Activated CD8-positive, alpha-beta memory T cell treated with anti-CD3 and anti-CD28 coated beads for 36 hours (primary cell): ENCODE results near the gene TBCD. TPM values are rescaled to one million over a fixed set of nuclear protein-coding genes. Genes with fewer than 3 reads are reported as not detected.

Source experiments
- CTCF ChIA-PET: fragments of 350-600 bp; sonication (Branson Sonifier 250); formaldehyde crosslinking; loops from one replicate; lab custom pipeline; 2021; ENCODE audit warnings: antibody characterized with exemption; lab: Charles Lee
- POLR2A ChIA-PET: fragments of 350-600 bp; sonication (Branson Sonifier 250); formaldehyde crosslinking; loops from one replicate; lab custom pipeline; 2021; ENCODE audit warnings: antibody characterized with exemption; lab: Charles Lee
- total RNA-seq, 2 experiments: library from RNA; stranded (reverse); gene quantifications; one replicate each; pipeline ENCODE4 v1.2.3, GENCODE V29; 2021

TBCD gene
- total RNA-seq, 2 experiments from 2014 or later = 82.7 to 84.2 TPM

DNA sequence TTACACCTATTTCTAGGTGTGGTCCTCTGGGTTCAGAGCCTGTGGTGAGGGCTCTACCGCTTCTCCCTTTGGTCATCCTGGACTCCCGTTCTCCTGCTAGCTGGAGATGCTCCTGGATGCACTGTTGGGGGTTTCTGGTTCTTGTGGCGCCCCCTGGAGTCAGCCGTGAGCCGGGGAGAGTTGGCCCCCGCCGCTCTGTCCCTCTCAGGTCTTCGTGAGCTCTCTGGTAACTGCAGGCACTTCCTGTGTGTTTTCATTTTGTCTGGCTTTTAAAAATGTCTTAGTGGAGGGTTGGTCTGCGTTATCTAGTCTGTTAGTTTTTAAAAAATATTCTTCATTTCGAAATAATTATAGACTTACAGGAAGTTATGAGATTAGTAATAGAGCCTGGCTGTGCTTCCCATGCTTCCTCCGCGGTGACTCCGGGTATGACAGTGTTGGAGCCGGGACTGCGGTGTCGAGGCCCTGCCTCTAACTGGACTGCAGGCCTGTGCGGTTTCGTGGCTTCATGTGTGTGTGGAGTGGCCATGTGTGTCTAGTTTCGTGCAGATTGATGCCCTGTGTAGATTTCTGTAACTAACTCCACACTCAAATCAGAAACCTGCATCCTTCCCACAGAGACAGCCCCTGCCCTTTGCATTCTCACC, 166.0 kb downstream of the TBCD start:
- ChIA-PET POLR2A (no interaction called here), CTCF (interaction anchor here (0.7 to 1.7 kb wide), 7 partner anchors 41 to 285 kb away, joined by 3 to 10 read pairs (median 3); no protein-coding TSS in a partner anchor)

DNA sequence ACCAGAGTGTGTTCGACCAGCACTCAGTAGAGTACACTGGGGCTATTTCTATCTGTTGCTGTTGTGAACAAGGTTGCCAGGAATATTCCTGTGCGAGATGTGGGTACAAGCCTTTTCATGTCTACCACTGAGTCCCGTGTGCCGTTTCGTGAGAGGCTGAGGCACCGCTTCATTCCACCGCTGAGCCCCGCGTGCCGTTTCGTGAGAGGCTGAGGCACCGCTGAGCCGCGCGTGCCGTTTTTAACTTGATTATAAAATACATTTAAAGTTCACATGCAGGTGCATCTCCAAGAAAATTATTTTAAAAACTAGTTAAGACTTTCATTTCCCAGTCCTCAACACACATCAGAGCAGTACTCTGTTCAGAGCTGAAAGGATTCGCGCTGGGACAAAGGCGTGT, 166.6 kb downstream of the TBCD start:
- ChIA-PET POLR2A (no interaction called here), CTCF (interaction anchor here (1.6 to 1.7 kb wide), 2 partner anchors 42 to 55 kb away, joined by 3 to 6 read pairs; no protein-coding TSS in a partner anchor)

DNA sequence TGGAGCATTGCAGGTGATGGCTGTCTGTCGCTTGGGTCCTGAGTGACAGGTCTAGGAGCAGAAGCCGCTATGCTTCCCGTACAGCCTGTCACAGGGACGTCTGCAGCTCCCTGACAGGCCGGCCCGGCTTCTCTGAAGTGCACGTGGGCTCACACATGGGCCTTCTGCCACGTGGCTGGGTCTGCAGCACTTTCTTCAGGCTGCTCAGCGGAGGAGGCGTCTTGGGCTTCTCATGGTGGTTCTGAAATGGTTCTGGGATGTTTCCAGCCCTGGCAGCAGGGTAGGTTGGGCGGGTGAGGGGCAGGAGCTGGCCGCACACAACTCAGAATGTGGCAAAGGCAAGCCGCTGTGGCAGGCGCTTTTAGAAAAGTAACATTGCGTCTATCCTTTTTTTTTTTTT, 168.3 kb downstream of the TBCD start:
- CTCF ChIA-PET = interaction anchor here (0.6 kb wide), 1 partner anchor 166 kb away, joined by 3 read pairs; no protein-coding TSS in a partner anchor
- POLR2A ChIA-PET = no interaction called here

DNA sequence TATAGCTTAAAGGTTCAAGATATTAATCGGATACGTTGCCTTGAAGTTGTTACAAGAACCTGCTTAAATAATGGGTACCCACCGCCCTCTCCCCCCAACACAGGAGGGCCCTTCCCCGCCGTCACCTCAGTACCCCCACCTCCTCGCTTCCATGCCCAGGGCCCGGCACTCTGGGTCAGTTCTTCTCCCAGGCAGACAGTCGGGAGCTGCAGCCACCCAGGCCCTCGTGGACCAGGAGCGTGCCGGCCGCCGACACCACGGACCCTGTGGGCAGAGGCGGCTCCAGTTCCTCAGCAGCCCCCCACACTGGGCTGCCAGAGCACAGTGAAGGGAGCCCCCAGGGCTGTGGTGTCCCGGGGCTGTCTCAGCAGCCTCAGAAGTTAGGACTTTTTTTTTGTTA, 168.8 kb downstream of the TBCD start:
- CTCF ChIA-PET = no interaction called here

DNA sequence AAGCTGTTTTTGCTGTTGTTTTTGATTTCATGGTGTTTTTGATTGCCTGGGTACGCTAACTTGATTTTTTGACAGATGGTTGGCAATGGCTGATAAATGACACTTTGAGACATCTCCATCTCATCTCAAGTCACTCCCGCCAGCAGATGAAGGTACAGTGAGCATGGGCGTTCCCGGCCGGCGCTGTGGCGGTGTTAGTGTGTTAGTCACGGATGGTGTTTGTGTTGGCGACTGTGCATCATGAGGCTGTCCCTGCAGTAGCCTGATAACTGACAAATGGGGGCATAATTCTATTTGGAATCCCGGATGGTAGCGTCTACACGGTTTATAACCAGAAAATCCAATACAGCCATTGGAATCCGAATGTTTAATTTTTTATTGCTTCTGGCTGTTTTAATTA, 169.6 kb downstream of the TBCD start:
- ChIA-PET POLR2A (no interaction called here), CTCF (no interaction called here)

More for the DNA sequence above, 168.8 kb downstream of the TBCD start:
- POLR2A ChIA-PET = no interaction called here

DNA sequence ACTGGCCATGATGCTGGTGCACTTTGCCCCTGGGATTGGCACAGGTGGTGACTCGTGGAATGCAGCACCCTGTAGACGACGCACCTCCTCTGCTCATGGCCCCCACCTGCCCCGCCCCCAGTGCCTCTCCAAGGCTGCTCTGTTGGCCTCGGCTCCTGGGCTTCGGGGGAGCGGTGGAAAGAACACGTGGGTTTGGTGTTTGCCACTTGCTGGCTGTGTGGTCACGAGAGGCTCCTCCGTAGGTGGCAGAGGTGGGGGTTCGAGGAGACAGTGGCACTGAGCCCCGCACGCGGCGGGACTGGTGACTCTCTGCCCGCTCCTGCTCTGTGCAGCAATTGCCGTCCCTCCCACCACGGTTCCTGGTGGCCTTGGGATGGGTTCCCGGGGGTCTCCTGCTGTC, 170.8 kb downstream of the TBCD start:
- ChIA-PET CTCF (no interaction called here), POLR2A (no interaction called here)

DNA sequence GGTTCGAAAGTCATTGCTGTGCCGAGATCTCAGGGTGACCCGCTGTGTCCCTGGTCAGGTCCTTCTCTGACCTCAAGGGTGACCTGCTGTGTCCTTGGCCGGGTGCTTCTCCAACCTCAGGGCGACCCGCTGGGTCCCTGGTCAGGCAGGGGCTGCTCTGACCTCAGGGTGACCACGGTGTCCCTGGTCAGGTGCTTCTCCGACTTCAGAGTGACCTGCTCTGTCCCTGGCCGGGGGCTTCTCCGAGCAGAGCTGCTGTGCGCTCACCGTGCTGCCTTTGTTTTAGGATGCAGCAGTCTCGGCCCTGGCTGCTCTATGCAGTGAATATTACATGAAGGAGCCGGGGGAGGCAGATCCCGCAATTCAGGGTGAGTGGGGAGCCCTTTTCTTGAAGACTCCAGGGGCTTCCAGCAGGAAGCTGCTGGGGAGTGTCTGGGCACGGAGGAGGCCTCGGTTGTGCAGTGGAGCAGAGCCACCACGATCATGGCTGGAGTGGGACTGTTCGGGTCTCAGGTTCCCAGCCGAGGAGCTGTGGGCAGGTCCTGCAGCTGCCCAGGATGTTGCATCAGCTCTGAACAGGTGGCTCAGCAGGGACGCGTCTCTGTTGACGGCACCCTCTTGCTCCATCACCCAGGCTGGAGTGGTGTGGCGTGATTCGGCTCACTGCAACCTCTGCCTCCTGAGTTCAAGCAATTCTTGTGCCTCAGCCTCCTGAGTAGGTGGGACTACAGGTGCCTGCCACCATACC, 171.7 kb downstream of the TBCD start:
- POLR2A ChIA-PET = no interaction called here
- CTCF ChIA-PET = no interaction called here

DNA sequence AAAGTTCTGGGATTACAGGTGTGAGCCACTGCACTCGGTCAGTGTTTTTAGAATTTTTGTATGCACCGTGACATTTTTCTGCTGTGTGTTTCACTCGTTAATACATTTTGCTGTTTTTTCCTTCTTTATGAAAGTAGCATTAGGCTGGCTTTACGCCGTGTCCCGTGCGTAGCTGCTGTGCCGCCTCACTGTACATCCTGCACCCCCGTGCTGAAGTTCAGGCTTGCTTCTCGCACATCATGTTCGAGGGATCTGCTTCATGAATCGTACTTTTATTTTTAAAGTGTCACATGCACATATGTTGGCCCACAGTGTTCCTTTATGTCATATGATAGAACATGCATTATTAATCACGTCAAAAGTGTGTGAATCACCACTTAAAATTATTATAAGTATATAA, 172.3 kb downstream of the TBCD start:
- ChIA-PET CTCF (no interaction called here), POLR2A (no interaction called here)

DNA sequence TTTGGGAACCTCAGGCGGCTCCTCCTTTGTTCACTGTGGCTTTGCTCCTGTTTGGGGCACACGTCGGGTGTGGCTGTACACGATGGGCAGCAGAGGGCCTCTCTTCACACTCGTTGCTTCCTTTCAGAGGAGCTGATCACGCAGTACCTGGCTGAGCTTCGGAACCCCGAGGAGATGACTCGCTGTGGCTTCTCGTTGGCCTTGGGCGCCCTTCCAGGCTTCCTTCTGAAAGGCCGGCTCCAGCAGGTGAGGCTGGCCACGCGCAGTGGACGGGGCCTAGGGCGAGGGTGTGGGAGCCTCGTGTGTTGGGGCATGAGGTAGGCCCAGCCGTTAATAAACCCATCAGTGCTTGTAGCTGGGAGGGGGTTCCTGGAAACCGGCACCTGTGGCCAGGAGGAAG, 172.9 kb downstream of the TBCD start:
- ChIA-PET POLR2A (no interaction called here), CTCF (no interaction called here)

DNA sequence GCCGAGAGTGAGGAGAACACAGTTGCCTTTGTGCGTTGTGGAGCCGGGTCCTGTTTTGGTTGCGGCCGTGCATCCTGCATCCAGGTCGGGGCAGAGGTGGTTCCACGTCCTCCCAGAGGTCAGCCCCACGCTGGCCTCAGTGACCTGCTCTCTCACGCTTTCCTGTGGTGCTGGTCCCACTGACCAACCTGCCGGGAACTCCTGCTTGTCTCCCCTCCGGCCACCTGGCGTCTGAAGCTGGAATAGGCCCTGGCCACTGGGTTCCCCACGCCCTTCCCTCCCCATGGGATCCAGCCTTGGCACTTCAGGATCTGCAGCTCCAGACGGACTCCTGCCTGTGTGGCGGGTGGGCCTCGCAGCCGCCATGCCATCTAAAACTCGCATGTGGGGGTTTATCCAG, 173.5 kb downstream of the TBCD start:
- ChIA-PET POLR2A (no interaction called here), CTCF (no interaction called here)

DNA sequence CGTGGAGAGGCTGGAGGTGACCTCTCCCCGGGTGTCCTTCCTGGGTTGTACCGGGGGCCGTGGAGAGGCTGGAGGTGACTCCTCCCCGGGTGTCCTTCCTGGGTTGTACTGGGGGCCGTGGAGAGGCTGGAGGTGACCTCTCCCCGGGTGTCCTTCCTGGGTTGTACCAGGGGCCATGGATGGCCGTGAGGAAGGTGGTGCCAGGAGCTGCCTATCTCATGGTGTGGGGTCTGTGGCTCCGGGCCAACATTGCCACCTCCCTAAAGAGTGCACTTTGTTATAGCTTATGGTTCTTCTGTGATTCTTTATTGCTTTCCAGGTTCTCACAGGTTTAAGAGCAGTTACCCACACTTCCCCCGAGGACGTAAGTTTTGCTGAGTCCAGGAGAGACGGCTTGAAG, 174.2 kb downstream of the TBCD start:
- CTCF ChIA-PET = no interaction called here

DNA sequence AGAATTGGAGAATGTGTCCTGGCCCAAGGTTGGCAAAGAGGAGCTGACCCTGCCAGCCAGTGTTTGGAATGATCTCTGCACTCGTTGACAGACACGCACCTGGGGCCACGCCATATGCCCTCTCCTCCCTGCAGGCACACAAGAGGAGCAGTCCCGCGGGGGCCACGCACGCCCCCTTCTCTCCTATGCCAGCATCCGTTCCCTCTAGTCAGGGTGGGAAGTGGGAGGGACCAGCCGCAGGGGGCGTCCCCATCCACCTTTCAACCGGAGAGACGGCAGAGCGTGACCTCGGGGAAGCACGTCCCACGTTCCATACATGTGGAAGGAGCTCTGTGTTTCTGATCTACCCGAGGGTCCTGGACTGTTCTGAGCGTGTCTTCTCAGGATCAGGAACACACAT, 174.9 kb downstream of the TBCD start:
- POLR2A ChIA-PET = no interaction called here

More for the DNA sequence above, 174.2 kb downstream of the TBCD start:
- POLR2A ChIA-PET = no interaction called here

DNA sequence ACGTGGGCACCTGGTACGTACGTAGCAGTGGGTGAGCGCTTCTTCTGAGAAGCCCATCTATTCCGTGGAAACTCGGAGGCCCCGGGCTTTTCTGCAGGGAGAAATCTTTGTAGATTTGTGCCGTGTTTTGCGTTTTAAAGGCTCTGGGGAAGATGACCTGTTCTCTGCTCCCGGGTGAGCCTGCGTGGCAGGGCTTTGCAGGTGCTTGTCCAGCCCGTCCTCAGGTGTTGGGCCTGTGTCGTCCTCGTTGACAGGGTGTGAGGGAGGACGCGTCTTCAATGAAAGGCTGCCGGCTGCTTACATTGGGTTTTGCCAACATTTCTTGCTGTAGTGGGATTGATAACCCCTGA, 175.4 kb downstream of the TBCD start:
- ChIA-PET CTCF (no interaction called here), POLR2A (no interaction called here)

More for the DNA sequence above, 174.9 kb downstream of the TBCD start:
- CTCF ChIA-PET = no interaction called here

DNA sequence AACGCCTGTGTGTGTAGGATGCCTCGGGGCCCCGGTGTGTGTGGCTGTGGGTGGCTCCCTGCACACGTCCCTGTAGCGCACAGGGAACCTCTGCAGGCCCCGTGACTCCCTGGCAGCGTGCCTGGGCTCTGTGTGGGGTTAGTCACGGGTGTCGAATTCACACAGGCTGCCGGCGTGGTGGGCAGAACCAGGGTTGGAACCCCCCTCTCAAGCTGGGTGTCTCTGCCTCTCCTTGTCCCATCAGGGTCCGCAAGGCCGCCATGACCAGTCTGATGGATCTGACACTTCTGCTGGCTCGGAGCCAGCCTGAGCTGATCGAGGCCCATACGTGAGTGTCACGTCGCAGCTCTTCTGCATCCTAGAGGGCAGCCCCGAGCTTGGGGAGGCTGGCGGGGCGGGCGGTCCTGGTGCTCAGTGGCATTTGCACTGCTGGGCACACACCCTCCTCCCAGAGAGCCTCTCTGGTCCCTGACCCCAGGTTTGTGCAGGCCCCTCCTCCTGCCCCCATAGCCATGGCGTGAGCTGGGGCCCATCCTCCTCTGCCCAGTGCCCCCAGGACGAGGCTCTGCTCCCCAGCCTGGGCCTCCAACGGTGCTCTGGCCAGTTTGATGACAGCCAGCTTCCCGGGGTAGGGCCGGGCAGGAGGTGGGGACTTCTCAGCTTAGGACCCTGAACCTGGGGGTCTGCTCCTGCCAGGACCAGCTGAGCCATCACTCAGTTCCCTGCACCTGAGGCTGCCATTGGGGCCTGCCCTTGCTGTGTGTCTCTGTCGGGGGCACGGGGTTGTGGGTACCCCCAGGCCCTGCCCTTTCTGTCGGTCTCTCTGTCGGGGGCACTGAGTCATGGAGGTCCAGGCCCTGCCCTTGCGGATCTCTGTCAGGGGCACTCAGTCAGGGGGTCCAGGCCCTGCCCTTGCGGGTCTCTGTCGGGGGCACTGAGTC, 176.1 kb downstream of the TBCD start:
- CTCF ChIA-PET = no interaction called here
- POLR2A ChIA-PET = no interaction called here

DNA sequence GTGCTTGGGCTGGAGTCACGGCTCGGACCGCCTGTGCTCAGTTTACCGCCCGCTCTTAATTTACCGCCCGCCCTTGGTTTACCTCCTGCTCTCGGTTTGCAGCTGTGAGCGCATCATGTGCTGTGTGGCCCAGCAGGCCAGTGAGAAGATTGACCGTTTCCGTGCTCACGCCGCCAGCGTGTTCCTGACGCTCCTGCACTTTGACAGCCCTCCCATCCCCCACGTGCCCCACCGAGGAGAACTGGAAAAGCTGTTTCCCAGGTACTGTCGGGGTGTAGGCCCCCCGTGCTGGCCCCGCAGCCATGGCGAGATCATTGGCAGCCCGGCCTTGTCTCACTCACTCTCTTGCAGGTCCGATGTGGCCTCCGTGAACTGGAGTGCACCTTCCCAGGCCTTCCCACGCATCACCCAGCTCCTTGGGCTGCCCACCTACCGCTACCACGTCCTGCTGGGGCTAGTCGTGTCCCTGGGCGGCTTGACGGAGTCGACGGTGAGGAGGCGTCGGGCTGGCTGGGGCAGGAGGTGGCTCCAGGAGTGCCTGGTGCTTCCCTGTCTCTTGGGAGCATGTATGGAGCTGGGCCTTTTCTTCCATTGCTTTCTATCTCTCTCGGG, 177.3 kb downstream of the TBCD start:
- CTCF ChIA-PET = no interaction called here
- POLR2A ChIA-PET = no interaction called here

DNA sequence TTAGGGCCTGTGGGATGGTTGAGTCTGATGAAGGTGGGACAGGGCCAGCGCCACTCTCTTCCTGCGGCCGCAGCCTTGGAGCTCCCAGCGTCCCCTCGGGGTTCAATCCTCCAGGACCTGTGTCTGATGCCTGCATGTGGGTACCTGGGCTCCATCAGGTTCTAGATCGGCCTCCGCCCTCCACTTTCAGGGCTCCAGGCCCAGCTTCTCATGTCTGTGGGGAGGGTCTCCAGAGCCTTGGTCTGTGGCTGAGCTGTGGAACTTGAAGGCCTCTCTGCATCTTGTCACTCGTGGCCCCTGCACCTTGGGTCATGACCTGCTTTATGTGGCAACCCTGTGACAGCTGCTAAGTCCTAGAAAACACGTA, 177.8 kb downstream of the TBCD start:
- POLR2A ChIA-PET = no interaction called here
- CTCF ChIA-PET = no interaction called here

DNA sequence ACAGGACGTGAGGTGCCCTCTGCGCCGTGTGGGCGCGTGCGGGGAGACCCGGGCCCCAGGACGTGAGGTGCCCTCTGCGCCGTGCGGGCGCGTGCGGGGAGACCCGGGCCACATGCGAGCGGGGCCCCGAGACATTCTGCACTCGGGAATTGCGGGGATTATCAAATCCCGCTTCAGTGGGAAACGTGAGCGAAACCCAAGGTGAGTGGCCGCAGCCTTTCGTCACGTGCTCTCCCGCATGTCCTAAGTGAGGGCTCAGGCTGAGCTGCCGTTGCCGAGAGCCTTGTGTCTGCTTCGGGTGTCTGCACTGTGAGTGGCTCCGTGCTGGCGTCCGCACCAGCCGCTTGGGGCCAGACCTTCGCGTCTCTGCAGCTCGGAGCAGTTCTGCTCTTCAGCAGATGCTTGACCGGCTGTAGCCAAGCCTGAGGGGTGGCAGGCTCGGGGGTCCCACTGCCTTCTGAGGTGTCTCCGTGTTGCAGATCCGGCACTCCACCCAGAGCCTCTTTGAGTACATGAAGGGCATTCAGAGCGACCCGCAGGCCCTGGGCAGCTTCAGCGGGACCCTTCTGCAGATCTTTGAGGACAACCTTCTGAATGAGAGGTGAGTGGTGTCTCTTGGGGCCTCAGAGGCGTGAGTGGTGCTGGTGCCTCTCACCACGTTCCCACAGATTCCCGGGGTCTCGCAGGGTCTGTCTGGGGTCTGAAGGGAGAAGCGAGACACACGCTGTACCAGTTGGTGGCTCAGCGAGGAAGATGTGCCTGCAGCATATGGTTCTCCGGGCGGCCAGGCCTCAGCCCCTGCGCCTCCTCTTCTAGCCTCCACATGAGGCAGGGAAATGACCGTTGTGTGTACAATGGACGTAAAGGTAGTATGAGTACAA, 178.4 kb downstream of the TBCD start:
- POLR2A ChIA-PET = no interaction called here
- CTCF ChIA-PET = interaction anchor here (0.8 kb wide), 1 partner anchor 22 kb away, joined by 3 read pairs; no protein-coding TSS in a partner anchor

DNA sequence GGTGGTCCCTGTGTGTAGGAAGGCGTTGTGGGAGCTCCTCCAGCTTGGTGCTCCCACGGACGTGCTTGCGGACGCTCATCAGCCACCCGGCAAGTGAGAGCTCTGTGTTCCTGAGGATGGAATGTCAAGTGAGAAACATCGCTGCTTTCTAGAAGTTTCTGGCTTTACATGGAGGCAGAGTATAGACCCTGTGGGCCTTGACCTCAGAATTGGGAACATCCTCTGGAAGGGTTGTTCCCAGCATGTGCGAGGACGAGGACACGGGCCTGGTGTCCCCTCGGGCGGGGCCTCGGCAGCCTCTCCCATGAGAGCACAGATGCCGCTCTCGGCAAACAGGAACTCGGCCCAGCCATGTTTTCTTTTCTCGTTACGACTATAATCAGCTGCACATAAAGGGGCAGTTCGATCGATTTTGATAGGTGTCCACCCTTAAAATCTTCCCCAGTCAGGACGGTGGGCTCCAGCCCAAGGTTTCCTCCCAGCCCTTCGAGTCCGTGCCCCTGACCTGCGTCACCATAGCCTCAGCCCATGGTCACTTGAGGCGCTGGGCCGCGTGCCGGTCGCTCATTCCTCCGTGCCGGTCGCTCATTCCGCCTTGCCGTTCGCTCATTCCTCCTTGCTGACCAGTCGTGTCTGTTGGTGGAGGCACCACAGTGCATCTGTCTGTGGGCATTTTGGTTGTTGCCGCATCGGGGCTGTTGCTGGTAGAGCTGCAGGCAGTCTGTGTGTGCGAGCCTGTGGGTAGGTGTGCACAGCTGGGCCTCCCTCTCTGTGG, 179.2 kb downstream of the TBCD start:
- CTCF ChIA-PET = interaction anchor here (0.8 kb wide), 1 partner anchor 21 kb away, joined by 3 read pairs; no protein-coding TSS in a partner anchor
- POLR2A ChIA-PET = no interaction called here
